ENCODE measurements around the gene DMD. TPM values are rescaled to one million over a fixed set of nuclear protein-coding genes. Genes with fewer than 3 reads are reported as not detected.

DMD gene
- polyA plus RNA-seq, 3 donors, result 0.23 TPM; not detected in 2

DNA sequence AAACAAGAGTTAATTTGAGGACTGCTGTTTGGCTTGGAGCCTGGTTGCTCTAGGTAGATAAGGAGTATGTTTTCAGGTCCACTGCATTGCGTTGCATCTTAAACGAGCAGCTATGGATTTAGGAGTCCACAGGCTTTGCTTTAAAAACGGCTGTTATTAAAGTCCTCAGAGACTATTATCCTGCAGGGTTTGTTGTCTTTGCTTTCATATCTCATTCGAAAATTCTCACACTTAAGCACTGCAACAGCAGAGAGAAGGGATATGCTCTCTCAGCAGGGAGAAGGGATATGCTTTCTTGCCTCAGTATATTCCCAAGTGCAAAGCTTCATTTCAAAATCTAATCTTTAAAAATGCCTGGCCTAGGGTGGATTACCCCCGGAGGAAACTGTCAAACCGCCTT is 1694.8 kb downstream of the DMD start:
- H3K27ac Mint-ChIP-seq, result no peak overlapping the region

DNA sequence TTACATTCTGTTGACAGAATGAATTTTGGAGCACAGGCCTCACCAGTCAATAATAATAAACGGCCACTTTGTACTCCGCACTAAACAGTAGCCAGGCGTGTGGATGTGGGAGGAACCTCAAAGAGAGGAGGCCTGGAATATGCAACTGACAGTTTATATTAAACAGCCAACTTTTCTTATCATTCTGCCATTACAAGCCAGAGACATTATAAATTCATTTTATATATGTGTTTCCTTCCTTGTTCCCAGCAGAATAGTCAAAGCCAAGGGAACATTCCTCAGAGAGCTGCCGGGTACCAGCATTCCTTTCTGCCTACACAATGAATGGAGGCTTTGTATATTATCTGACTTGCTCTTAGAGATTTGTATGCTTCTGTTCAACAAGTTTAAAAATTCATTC is 1703.0 kb downstream of the DMD start:
- H2AFZ ChIP-seq (ENCODE audit: insufficient read depth, low read depth, low read length, poor library complexity, severe bottlenecking), result no peak overlapping the region
- WGBS (ENCODE audit: insufficient coverage), result no CpG with 5 or more reads among the region's 4 CpGs

More for the DNA sequence above, 1694.8 kb downstream of the DMD start:
- Mint-ChIP-seq H3K36me3 (no peaks in the 10 kb centered on the region), H3K4me3 (no peak overlapping the region), H3K9me3 (peaks cover 0 to 3% (median 0%) of the 10 kb centered on the region in 7 donors), H3K27me3 (ENCODE audit: low read depth in 3 of 3) (no peaks in the 10 kb centered on the region), H3K4me1 (no peaks in the 10 kb centered on the region)
- no peak for DNase-seq
- Histone ChIP-seq H2AFZ (ENCODE audit: insufficient read depth, low read depth, low read length, poor library complexity, severe bottlenecking) (no peak overlapping the region), H4K20me1 (ENCODE audit: insufficient read depth, low read length) (no peaks in the 10 kb centered on the region), H3K9ac (ENCODE audit: insufficient read depth, low read length, poor library complexity, severe bottlenecking) (no peak overlapping the region), H3K4me3 (replicated peaks in 1 of 3; ENCODE audit: low read depth in 2 of 3, low read length in 3 of 3) (no peak overlapping the region), H3K4me1 (ENCODE audit: control insufficient read depth in 1 of 2, insufficient read depth in 2 of 2, low read length in 2 of 2) (no peaks in the 10 kb centered on the region), H3K36me3 (replicated peaks in 1 of 2; ENCODE audit: control insufficient read depth in 1 of 2, insufficient read depth in 2 of 2, low read length in 2 of 2) (no peaks in the 10 kb centered on the region), H3K9me3 (replicated peaks in 1 of 2; ENCODE audit: control insufficient read depth in 1 of 2, insufficient read depth in 1 of 2, low read length in 2 of 2) (no peaks in the 10 kb centered on the region), H3K27ac (ENCODE audit: low read depth in 1 of 2, low read length in 2 of 2) (no peak overlapping the region), H3K4me2 (replicated peaks; ENCODE audit: extremely low read depth, low read length, poor library complexity, severe bottlenecking) (no peak overlapping the region), H3K27me3 (ENCODE audit: control insufficient read depth in 2 of 2, insufficient read depth in 2 of 2, low read length in 2 of 2) (no peaks in the 10 kb centered on the region), H3K79me2 (ENCODE audit: insufficient read depth, low read length) (no peaks in the 10 kb centered on the region)
- intact Hi-C loops (cut with micrococcal nuclease), result no loop called here
- TF ChIP-seq, protein P1, sequence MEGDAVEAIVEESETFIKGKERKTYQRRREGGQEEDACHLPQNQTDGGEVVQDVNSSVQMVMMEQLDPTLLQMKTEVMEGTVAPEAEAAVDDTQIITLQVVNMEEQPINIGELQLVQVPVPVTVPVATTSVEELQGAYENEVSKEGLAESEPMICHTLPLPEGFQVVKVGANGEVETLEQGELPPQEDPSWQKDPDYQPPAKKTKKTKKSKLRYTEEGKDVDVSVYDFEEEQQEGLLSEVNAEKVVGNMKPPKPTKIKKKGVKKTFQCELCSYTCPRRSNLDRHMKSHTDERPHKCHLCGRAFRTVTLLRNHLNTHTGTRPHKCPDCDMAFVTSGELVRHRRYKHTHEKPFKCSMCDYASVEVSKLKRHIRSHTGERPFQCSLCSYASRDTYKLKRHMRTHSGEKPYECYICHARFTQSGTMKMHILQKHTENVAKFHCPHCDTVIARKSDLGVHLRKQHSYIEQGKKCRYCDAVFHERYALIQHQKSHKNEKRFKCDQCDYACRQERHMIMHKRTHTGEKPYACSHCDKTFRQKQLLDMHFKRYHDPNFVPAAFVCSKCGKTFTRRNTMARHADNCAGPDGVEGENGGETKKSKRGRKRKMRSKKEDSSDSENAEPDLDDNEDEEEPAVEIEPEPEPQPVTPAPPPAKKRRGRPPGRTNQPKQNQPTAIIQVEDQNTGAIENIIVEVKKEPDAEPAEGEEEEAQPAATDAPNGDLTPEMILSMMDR (IDR thresholded peaks at IDR 0.05), result no peak
- 40% methylated on average over 1 of the region's 6 CpGs for WGBS (ENCODE audit: insufficient coverage)

More for the DNA sequence above, 1703.0 kb downstream of the DMD start:
- TF ChIP-seq, protein P1 (IDR thresholded peaks at IDR 0.05), result no peak
- Histone ChIP-seq H3K27ac (ENCODE audit: low read depth in 1 of 2, low read length in 2 of 2) (no peak overlapping the region), H3K36me3 (replicated peaks in 1 of 2; ENCODE audit: control insufficient read depth in 1 of 2, insufficient read depth in 2 of 2, low read length in 2 of 2) (no peaks in the 10 kb centered on the region), H3K79me2 (ENCODE audit: insufficient read depth, low read length) (no peaks in the 10 kb centered on the region), H3K9ac (ENCODE audit: insufficient read depth, low read length, poor library complexity, severe bottlenecking) (no peak overlapping the region), H3K27me3 (ENCODE audit: control insufficient read depth in 2 of 2, insufficient read depth in 2 of 2, low read length in 2 of 2) (no peaks in the 10 kb centered on the region), H3K9me3 (replicated peaks in 1 of 2; ENCODE audit: control insufficient read depth in 1 of 2, insufficient read depth in 1 of 2, low read length in 2 of 2) (no peaks in the 10 kb centered on the region), H3K4me1 (ENCODE audit: control insufficient read depth in 1 of 2, insufficient read depth in 2 of 2, low read length in 2 of 2) (no peaks in the 10 kb centered on the region), H3K4me3 (replicated peaks in 1 of 3; ENCODE audit: low read depth in 2 of 3, low read length in 3 of 3) (no peak overlapping the region), H3K4me2 (replicated peaks; ENCODE audit: extremely low read depth, low read length, poor library complexity, severe bottlenecking) (no peak overlapping the region), H4K20me1 (ENCODE audit: insufficient read depth, low read length) (no peaks in the 10 kb centered on the region)
- H3K36me3 Mint-ChIP-seq, result no peaks in the 10 kb centered on the region
- intact Hi-C loops (cut with micrococcal nuclease), result no loop called here
- no peak overlapping the region for H3K4me3 Mint-ChIP-seq
- H3K27ac Mint-ChIP-seq, result no peak overlapping the region
- H3K4me1 Mint-ChIP-seq, result no peaks in the 10 kb centered on the region
- no peak for DNase-seq
- H3K9me3 Mint-ChIP-seq, result peaks cover 0 to 3% (median 0%) of the 10 kb centered on the region in 7 donors
- peaks cover 0 to 2% (median 0%) of the 10 kb centered on the region in 3 donors for H3K27me3 Mint-ChIP-seq (ENCODE audit: low read depth in 3 of 3)

Data from CD14-positive monocyte (primary cell).